Left ventricle myocardium superior (tissue), 1 donor: ENCODE measurements around the gene LAMB4. TPM values are rescaled to one million over a fixed set of nuclear protein-coding genes. Genes with fewer than 3 reads are reported as not detected.

ENCODE experiments used
- ATAC-seq: fragments of 200-7000 bp; cut with Tn5 transposase; one replicate; pipeline ENCODE4 v1.9.1; 2020; ENCODE audit warnings: mild to moderate bottlenecking, moderate library complexity
- DNase-seq: peaks from one replicate; pipeline ENCODE4 v3.0.0-alpha.2; 2020
- intact Hi-C: fragments of 100-400 bp; cut with micrococcal nuclease; formaldehyde crosslinking; loops from one replicate; pipeline ENCODE4 v1.11.0; 2022
- total RNA-seq: library from RNA; stranded (reverse); fragmentation: NEBNext Ultra II Directional; extraction: Animal tissue kit (Norgen Biotek cat#: 25700); gene quantifications from one replicate; pipeline ENCODE4 v1.2.1, GENCODE V29; 2021
- donor health status: DM: no; HTN: yes; CAD: no; lungs with severe emphysema.

The LAMB4 gene
- total RNA-seq, 1 donor from 2014 or later = 0.22 TPM

- DNase-seq = no peak
- intact Hi-C loops = loop anchor here (10.0 kb wide), 2 partner anchors 91 to 141 kb away; partner anchors contain the start of gene LAMB1
- ATAC-seq = no peak
These were observed 15.2 kb upstream of the LAMB4 start for GRCh38 chr7:108145401-108145800.

DNA sequence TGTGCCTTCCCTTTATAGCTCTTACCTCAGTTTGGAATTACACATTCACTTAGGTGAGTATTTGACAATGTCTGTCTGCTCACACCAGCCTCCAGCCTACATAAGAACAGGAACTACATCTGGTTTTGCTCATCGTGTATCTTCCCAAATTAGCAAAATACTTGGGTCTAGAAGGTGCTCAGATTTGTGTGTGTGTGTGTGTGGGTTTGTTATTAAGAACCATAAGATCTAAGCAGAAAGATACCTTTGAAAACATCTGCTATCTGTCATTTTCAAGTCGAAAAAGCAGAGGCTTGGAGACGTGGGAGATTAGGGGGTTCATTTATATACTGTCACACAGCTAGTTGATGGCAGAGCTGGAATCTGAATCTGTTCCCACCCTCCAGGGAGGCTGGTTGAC, 14.8 kb upstream of the LAMB4 start:
- DNase-seq (no peak), ATAC-seq (no peak)

DNA sequence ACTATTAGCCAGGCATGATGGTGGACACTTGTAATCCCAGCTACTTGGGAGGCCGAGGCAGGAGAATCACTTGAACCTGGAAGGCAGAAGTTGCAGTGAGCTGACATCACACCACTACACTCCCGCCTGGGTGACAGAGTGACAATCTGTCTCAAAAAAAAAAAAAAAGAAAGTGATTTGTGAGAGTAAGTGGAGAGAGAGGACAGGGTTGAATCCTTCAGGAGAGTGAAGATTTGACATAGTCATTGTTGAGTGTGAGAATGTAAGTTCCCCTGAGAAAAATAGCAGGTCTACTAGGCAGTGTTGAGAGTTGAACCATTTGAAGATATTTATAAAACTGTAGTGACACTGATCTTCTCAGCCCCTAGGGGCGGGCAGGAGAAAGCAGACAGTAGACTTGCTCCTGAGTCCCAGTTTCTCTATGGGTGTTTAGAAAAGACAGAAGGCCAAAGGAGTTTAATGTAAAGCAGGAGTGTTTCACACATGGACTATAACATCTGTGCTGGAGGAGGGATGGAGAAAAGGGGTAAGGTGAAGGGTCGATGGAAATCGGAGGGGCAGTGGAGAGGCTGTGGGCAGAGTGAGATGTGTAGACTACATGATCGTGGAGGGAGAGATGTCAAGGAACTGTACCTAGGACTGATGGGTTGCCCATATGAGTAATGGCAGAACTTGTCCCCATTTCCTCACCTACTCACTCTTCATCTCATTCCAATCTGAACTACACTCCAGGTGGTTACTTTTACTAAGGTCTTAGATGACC, 13.7 kb upstream of the LAMB4 start:
- intact Hi-C loops = loop anchor here (10.0 kb wide), 2 partner anchors 89 to 139 kb away; partner anchors contain the start of gene LAMB1
- no peak for ATAC-seq
- DNase-seq = no peak

More for the DNA sequence above, 14.8 kb upstream of the LAMB4 start:
- intact Hi-C loops = loop anchor here (10.0 kb wide), 2 partner anchors 90 to 140 kb away; partner anchors contain the start of gene LAMB1

- DNase-seq (no peak), ATAC-seq (no peak)
- intact Hi-C loops = loop anchor here (10.0 kb wide), 2 partner anchors 88 to 138 kb away; partner anchors contain the start of gene LAMB1
These were observed 12.6 kb upstream of the LAMB4 start for GRCh38 chr7:108142675-108143259.

DNA sequence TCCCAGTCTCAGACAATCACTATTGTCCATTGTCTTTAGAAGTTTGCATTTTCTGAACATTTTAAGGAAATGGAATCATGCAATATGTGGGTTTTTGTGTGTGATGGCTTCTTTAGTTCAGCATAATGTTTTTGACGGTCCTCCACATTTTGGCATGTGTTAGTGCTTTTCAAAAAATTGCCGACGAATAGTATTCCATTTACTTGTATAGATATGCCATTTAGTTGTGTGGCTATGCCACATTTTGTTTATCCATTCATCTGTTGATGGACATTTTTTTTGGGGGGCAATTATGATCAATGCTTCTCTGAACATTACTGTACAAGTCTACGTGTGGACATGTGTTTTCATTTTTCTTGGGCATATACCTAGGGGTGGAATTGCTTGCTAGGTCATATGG, 12.0 kb upstream of the LAMB4 start:
- DNase-seq = no peak
- no peak for ATAC-seq
- intact Hi-C loops = loop anchor here (10.0 kb wide), 2 partner anchors 87 to 137 kb away; partner anchors contain the start of gene LAMB1

GRCh38 chr7:108140671-108141070, 10.5 kb upstream of the LAMB4 start:
- DNase-seq (no peak), ATAC-seq (no peak)
- intact Hi-C loops = loop anchor here (10.0 kb wide), 2 partner anchors 86 to 136 kb away; partner anchors contain the start of gene LAMB1

DNA sequence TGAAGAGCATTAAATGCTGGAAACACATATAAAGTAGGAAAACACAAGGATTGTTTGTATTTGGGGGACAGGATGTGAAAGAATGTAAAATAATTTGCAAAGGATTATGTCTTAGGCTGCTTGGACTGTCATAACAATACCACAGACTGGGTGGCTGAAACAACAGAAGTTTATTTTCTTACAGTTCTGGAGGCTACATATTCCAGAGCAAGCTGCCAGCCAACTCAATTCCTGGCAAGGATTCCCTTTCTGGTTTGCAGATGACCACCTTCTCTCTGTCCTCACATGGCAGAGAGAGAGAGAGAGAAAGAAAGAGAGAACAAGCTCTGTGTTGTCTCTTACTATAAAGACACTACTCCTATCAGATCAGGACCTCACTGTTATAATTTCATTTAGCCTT, 8.8 kb upstream of the LAMB4 start:
- ATAC-seq (no peak), DNase-seq (no peak)
- intact Hi-C loops = no loop called here

DNA sequence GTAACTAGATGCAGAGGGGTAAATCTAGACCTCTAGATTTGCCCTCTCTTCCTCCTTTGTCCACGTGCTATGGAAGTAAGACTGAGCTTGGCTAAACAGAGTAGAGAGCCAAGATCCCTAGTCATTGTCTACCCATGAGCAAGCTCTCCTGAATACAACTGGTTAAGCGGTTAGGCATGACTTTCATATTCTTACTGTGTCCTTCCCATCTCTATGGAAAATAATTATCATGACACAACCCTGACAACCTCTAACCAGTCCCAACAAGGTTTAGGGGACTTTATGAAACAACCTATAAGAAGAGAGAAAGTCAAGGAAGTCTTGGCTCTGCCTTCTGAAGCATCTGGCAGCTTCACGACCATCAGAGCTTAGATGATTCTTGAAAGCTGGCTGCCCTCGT, 7.8 kb upstream of the LAMB4 start:
- intact Hi-C loops = no loop called here
- no peak for ATAC-seq

GRCh38 chr7:108137040-108137439, 6.9 kb upstream of the LAMB4 start:
- no peak for DNase-seq
- ATAC-seq = no peak
- intact Hi-C loops = no loop called here

More for the DNA sequence above, 7.8 kb upstream of the LAMB4 start:
- DNase-seq = no peak

DNA sequence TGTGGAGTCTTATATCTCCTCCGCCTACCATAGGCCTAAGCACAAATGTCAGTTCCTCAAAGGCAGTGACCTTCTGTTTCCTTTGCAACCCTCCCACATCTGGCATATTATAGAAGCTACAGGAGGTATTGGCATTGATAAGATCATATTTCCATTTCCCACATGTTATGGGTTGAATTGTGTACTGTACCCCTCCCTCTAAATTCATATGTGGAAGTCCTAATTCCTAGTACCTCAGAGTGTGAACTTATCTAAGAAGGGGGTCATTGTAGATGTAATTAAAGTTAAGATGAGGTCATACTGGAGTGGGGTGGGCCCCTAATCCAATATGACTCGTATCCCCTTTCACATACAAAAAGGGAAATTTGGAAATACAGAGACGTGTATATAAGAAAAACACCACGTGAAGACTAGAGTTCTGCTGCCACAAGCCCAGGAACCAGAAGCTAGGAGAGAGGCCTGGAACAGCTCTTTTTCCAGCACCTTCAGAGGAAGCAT, 6.1 kb upstream of the LAMB4 start:
- DNase-seq = no peak
- intact Hi-C loops = no loop called here
- ATAC-seq = no peak

- ATAC-seq = no peak
- DNase-seq = no peak
- intact Hi-C loops = no loop called here
These were observed 5.5 kb upstream of the LAMB4 start for GRCh38 chr7:108135446-108136190.

GRCh38 chr7:108134486-108134885, 4.3 kb upstream of the LAMB4 start:
- DNase-seq (no peak), ATAC-seq (no peak)
- intact Hi-C loops = no loop called here

DNA sequence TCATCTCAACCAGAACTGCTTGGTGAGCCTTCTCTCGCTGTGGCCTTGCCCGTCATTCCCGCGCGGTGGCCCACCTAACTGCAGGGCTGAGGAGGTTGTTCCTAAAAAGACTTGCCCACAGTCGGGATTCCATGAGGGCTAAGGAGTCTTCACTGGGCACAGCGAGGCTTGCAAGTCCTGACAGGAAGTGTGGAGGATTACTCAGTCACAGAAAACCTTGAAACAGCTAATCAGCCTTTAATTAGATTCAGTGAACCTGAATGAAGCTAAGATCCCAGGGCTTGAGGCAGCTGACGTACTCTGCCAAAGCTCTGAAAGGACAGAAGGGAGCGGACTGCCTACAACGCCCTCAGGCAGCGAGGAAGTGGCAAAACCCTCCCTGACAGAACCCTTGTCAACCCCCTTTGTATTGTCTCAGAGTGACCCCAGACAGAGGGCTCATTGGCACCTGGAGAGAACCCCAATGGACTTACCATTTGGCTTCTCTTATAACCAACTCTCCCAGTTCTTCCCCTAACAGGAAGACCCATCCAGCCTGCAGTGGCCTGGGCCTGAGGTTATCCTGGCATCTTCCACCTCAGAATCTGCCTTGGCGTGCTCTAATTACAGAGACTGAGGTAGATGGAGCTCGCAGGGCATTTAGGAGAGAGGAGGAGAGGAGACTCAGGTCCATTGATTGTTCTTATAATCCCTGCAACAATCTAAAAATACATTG, 2.5 kb upstream of the LAMB4 start:
- ATAC-seq (no peak), DNase-seq (no peak)
- intact Hi-C loops = no loop called here

DNA sequence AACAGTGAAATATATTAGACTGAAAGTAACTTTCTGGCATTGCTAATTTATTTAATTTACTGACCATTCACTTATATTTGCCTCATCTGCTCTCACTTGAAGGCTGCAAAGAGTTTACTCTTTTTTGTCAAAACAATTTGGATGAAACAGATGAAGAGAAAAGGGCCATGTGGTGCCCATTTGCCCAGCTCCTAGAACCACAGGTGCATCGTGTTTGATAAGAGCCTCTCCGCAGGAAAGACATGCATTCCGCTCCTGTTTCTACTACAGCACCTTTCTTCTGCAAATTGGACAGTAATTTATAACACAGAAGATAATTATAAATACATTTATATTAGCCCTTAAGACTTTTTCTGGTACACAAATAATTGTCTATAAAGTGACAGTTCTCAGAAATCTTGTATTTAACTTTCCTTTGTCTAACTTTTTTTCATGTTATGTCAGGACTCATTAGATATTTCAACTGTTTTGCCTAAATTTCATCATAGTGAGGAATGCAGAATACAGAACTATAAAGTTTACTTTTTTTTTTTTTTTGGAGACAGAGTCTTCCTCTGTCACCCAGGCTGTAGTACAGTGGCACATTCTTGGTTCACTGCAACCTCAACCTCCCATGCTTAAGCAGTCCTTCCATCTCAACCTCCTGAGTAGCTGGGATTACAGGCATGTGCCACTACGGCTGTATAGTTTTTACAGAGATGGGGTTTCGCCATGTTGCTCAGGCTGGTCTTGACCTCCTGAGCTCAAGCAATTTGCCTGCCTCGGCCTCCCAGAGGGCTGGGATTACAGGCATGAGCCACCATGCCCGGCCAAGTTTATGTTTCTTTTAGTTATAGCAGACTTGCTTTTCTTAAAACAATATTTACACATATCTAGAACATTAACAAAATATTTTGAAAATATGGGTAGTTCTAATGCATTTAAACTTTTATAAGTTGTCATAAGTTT, 869 bp downstream of the LAMB4 start:
- intact Hi-C loops = no loop called here
- ATAC-seq = no peak
- no peak for DNase-seq

DNA sequence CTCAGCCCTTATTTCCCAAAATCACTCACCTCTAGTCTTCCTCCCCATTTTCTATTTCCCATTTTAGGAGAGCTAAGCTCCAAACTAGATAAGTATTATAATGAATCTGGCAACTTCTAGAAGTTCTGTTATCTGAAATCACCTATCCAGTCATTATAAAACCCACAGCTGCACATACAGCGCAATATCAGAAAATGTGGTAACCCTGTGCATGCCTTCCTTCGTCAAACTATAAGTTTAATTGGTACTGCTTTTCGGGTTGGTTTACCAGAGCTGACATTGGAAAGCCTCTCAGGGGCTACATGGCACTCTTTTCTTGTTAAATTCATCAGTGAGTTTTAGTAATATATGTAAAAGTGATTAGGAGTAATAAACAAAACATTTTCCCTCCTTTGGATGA, 1.6 kb downstream of the LAMB4 start:
- intact Hi-C loops = no loop called here
- ATAC-seq = no peak
- no peak for DNase-seq

- DNase-seq = no peak
- no peak for ATAC-seq
- intact Hi-C loops = no loop called here
These were observed 2.7 kb downstream of the LAMB4 start for GRCh38 chr7:108127461-108127860.

DNA sequence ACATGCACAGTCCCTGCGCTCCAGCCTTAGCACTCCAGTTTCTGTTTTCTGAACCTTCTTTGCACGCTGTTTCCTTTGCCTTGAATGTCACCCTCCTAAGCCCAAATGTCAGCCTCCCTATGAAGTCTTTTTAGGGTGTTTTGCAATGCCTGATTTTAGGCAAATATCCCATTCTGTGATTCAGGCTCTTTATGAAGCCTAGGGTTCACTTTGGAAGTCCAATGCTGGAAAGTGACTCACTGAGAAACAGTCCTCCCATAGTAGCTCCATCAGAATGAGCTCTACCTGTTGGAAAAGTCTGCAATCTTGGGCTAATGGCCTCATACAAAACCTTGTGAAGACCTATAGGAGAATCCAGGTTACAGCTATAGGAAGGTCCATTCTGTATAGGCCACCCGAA, 5.3 kb downstream of the LAMB4 start:
- no peak for DNase-seq
- ATAC-seq = no peak
- intact Hi-C loops = no loop called here

DNA sequence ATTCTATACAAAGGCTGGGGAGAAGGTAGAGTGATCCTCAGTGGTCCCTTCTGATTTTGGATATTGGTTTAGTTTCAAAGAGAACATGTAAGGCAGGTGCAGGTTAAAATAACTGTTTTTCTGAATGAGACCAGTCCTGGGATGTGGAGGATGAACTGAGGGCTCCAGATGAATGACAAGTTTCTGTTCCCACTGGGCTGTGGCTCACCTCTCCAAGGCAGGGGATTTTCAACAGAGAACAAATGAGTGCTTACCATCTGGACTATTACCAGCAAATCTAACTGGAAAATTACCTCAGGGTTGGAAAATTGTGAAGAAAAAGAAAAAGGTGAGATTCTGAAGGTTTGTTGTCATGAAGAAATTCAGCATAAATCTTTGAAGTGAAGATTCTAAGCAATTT, 8.0 kb downstream of the LAMB4 start:
- ATAC-seq (no peak), DNase-seq (no peak)
- intact Hi-C loops = no loop called here
